ENCODE results near the gene GCG. TPM values are rescaled to one million over a fixed set of nuclear protein-coding genes. Genes with fewer than 3 reads are reported as not detected.
A peak's percentile ranks its signal among the peaks of the same experiment; 100 is the strongest.

The GCG gene
- total RNA-seq, 1 donor, result not detected

- no peak for TF ChIP-seq CTCF (IDR thresholded peaks at IDR 0.05; ENCODE audit: insufficient read depth, low read length)
- DNase-seq (ENCODE audit: low read depth), result no peak
Measured at GRCh38 chr2:162111958-162112850, 39.8 kb downstream of the GCG start.

GRCh38 chr2:162107361-162107901 lies 44.6 kb downstream of the GCG start:
- DNase-seq (ENCODE audit: low read depth), result no peak
- TF ChIP-seq CTCF (IDR thresholded peaks at IDR 0.05; ENCODE audit: insufficient read depth, low read length), result no peak
- no peak overlapping the region for H3K4me3 ChIP-seq (ENCODE audit: low read depth, low read length)

More at GRCh38 chr2:162111958-162112850, 39.8 kb downstream of the GCG start:
- no peak overlapping the region for H3K4me3 ChIP-seq (ENCODE audit: low read depth, low read length)

GRCh38 chr2:162106746-162107145 lies 45.3 kb downstream of the GCG start:
- no peak overlapping the region for H3K4me3 ChIP-seq (ENCODE audit: low read depth, low read length)
- TF ChIP-seq CTCF (IDR thresholded peaks at IDR 0.05; ENCODE audit: insufficient read depth, low read length), result no peak
- DNase-seq (ENCODE audit: low read depth), result no peak

- no peak for TF ChIP-seq CTCF (IDR thresholded peaks at IDR 0.05; ENCODE audit: insufficient read depth, low read length)
- no peak overlapping the region for H3K4me3 ChIP-seq (ENCODE audit: low read depth, low read length)
- DNase-seq (ENCODE audit: low read depth), result peak; percentile 88
Measured at GRCh38 chr2:162106146-162106551, 45.9 kb downstream of the GCG start.

GRCh38 chr2:162103443-162104009 lies 48.5 kb downstream of the GCG start:
- no peak for TF ChIP-seq CTCF (IDR thresholded peaks at IDR 0.05; ENCODE audit: insufficient read depth, low read length)
- no peak overlapping the region for H3K4me3 ChIP-seq (ENCODE audit: low read depth, low read length)
- peak; percentile 53 for DNase-seq (ENCODE audit: low read depth)

GRCh38 chr2:162100579-162100978 lies 51.5 kb downstream of the GCG start:
- DNase-seq (ENCODE audit: low read depth), result no peak
- H3K4me3 ChIP-seq (ENCODE audit: low read depth, low read length), result no peak overlapping the region
- TF ChIP-seq CTCF (IDR thresholded peaks at IDR 0.05; ENCODE audit: insufficient read depth, low read length), result no peak

Measured in fibroblast of the aortic adventitia (primary cell).